ENCODE measurements around the gene TGFB3. TPM values are rescaled to one million over a fixed set of nuclear protein-coding genes. Genes with fewer than 3 reads are reported as not detected.

TGFB3 gene
- total RNA-seq, 3 donors from 2014 or later (not counting 1 experiment from before 2014, with no cell fraction given): 10.6 to 12.8 (median 12.3) TPM

DNA sequence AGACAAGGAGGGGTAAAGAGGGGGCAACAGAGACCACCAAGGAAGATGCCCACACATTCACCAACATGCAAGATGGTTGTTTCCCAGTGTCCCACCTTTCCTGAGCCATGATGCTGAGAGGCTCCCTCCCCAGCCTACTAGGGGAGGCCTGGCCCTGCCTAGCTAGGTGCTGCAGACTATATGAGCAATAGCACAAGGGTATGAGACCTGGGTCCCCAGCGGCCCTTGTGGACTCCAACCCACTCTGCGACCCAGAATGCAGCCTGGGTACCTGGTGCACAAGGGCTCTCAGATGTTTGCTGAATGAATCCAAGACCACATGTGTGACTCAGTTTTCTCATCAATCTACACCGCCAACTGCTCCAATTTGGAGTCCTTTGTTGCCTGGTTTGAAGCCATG lies 13.9 kb downstream of the TGFB3 start:
- TF ChIP-seq CTCF (IDR thresholded peaks at IDR 0.05): no peak
- no peak overlapping the region for H3K27ac ChIP-seq (ENCODE audit: low read length)
- Mint-ChIP-seq H3K36me3 (peaks cover 8% of the 10 kb centered on the region), H3K27me3 (ENCODE audit: low read depth in 2 of 2) (no peaks in the 10 kb centered on the region), H3K4me3 (no peak overlapping the region), H3K4me1 (no peaks in the 10 kb centered on the region), H3K9me3 (no peaks in the 10 kb centered on the region), H3K27ac (no peak overlapping the region)
- no peaks in the 10 kb centered on the region for H3K27me3 ChIP-seq (ENCODE audit: control insufficient read depth, insufficient read depth, low read length)
- intact Hi-C loops (cut with micrococcal nuclease): no loop called here
- H3K4me1 ChIP-seq (ENCODE audit: control insufficient read depth, insufficient read depth, low read length): no peaks in the 10 kb centered on the region
- H3K36me3 ChIP-seq (ENCODE audit: control insufficient read depth, insufficient read depth, low read length): no peaks in the 10 kb centered on the region
- no peaks in the 10 kb centered on the region for H3K9me3 ChIP-seq (ENCODE audit: control insufficient read depth, insufficient read depth, low read length)
- ATAC-seq (no peak), DNase-seq (no peak)
- 95% methylated on average over 3 of the region's 3 CpGs for WGBS (ENCODE audit: insufficient coverage)
- H3K4me3 ChIP-seq (ENCODE audit: low read length): no peak overlapping the region

- H3K36me3 Mint-ChIP-seq: peaks cover 8% of the 10 kb centered on the region
- H3K4me3 Mint-ChIP-seq: no peak overlapping the region
- no peaks in the 10 kb centered on the region for H3K4me1 Mint-ChIP-seq
- Histone ChIP-seq H3K9me3 (ENCODE audit: control insufficient read depth, insufficient read depth, low read length) (no peaks in the 10 kb centered on the region), H3K27ac (ENCODE audit: low read length) (no peak overlapping the region), H3K27me3 (ENCODE audit: control insufficient read depth, insufficient read depth, low read length) (no peaks in the 10 kb centered on the region), H3K4me3 (ENCODE audit: low read length) (no peak overlapping the region), H3K4me1 (ENCODE audit: control insufficient read depth, insufficient read depth, low read length) (no peaks in the 10 kb centered on the region), H3K36me3 (ENCODE audit: control insufficient read depth, insufficient read depth, low read length) (no peaks in the 10 kb centered on the region)
- H3K27me3 Mint-ChIP-seq (ENCODE audit: low read depth in 2 of 2): no peaks in the 10 kb centered on the region
- H3K27ac Mint-ChIP-seq: no peak overlapping the region
- TF ChIP-seq CTCF (IDR thresholded peaks at IDR 0.05): no peak
- DNase-seq: no peak
- WGBS (ENCODE audit: insufficient coverage): 89% methylated on average over 3 of the region's 3 CpGs
- no peaks in the 10 kb centered on the region for H3K9me3 Mint-ChIP-seq
- intact Hi-C loops (cut with micrococcal nuclease): no loop called here
- no peak for ATAC-seq
These were observed 20.1 kb downstream of the TGFB3 start for GRCh38 chr14:75961662-75962061.

- DNase-seq (no peak), ATAC-seq (no peak)
- H3K27ac ChIP-seq (ENCODE audit: low read length): peak overlapping the region; percentile 7
- H3K36me3 ChIP-seq (ENCODE audit: control insufficient read depth, insufficient read depth, low read length): no peaks in the 10 kb centered on the region
- no peak overlapping the region for H3K4me3 ChIP-seq (ENCODE audit: low read length)
- no peaks in the 10 kb centered on the region for H3K27me3 Mint-ChIP-seq (ENCODE audit: low read depth in 2 of 2)
- no peaks in the 10 kb centered on the region for H3K4me1 ChIP-seq (ENCODE audit: control insufficient read depth, insufficient read depth, low read length)
- no peaks in the 10 kb centered on the region for H3K9me3 ChIP-seq (ENCODE audit: control insufficient read depth, insufficient read depth, low read length)
- intact Hi-C loops (cut with micrococcal nuclease): no loop called here
- H3K27me3 ChIP-seq (ENCODE audit: control insufficient read depth, insufficient read depth, low read length): no peaks in the 10 kb centered on the region
- H3K27ac Mint-ChIP-seq: no peak overlapping the region
- no peak for TF ChIP-seq CTCF (IDR thresholded peaks at IDR 0.05)
- WGBS (ENCODE audit: insufficient coverage): 80% methylated on average over 6 of the region's 6 CpGs
- no peaks in the 10 kb centered on the region for H3K4me1 Mint-ChIP-seq
- no peak overlapping the region for H3K4me3 Mint-ChIP-seq
- H3K36me3 Mint-ChIP-seq: no peaks in the 10 kb centered on the region
- no peaks in the 10 kb centered on the region for H3K9me3 Mint-ChIP-seq
These were observed 21.6 kb downstream of the TGFB3 start for GRCh38 chr14:75960231-75960630.

DNA sequence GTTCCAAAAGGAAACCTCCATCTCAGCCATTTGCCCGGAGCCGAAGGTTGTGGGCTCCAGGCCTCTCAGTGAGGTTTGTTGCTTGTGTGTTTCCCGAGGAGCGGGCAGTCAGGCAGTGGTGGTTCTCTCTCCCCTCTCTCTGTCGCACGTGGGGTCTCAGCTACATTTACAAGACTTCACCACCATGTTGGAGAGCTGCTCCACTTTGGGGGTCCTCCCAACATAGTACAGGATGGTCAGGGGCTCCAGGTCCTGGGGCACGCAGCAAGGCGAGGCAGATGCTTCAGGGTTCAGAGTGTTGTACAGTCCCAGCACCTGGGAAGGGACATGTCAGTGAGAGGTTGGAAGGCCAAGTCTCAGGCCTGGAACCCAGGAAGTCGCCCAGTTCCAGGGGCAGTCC lies 22.8 kb downstream of the TGFB3 start:
- Histone ChIP-seq H3K4me3 (ENCODE audit: low read length) (no peak overlapping the region), H3K27me3 (ENCODE audit: control insufficient read depth, insufficient read depth, low read length) (no peaks in the 10 kb centered on the region), H3K4me1 (ENCODE audit: control insufficient read depth, insufficient read depth, low read length) (no peaks in the 10 kb centered on the region), H3K36me3 (ENCODE audit: control insufficient read depth, insufficient read depth, low read length) (no peaks in the 10 kb centered on the region), H3K27ac (ENCODE audit: low read length) (no peak overlapping the region), H3K9me3 (ENCODE audit: control insufficient read depth, insufficient read depth, low read length) (no peaks in the 10 kb centered on the region)
- no peak for ATAC-seq
- intact Hi-C loops (cut with micrococcal nuclease): no loop called here
- Mint-ChIP-seq H3K36me3 (no peaks in the 10 kb centered on the region), H3K27ac (no peak overlapping the region), H3K9me3 (no peaks in the 10 kb centered on the region), H3K4me1 (no peaks in the 10 kb centered on the region), H3K27me3 (ENCODE audit: low read depth in 2 of 2) (no peaks in the 10 kb centered on the region), H3K4me3 (no peak overlapping the region)
- WGBS (ENCODE audit: insufficient coverage): 97% methylated on average over 9 of the region's 9 CpGs
- DNase-seq: no peak
- TF ChIP-seq CTCF (IDR thresholded peaks at IDR 0.05): no peak
